Lower leg skin (tissue), 3 donors: ENCODE data around the gene SPATA25.

ENCODE experiments used
- POLR2A ChIP-seq, 2 donors: fragments of 450-650 bp; IDR thresholded peaks; one replicate each; pipeline ENCODE4 v1.6.1; 2016 to 2017; ENCODE audit warnings: antibody characterized with exemption in 2 of 2, mild to moderate bottlenecking in 1 of 2, moderate library complexity in 1 of 2
- TF ChIP-seq, protein P1 (sequence below), 3 donors: fragments of 450-650 bp; IDR thresholded peaks; one replicate each; pipeline ENCODE4 v1.5.1; 2016; ENCODE audit warnings: antibody characterized with exemption in 3 of 3, mild to moderate bottlenecking in 3 of 3, moderate library complexity in 2 of 3

DNA sequence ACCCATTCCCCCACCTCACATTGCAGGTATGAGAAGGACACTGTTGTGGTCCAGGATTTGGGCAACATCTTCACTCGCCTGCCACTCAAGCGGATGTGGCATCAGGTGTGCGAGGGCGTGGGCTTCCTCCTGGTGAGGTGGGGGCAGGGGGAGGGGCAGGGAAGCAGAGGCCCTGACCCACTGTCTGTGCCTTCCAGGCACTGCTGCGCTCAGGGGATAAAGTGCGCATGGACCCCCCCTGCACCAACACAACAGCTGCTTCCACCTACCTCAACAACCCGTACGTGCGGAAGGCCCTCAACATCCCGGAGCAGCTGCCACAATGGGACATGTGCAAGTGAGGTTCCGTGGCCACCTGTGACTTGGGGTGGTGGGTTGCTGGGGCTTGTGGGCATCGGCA is 7.4 kb upstream of the SPATA25 start:
- TF ChIP-seq POLR2A (IDR thresholded peaks at IDR 0.05), result no peak
- TF ChIP-seq, protein P1, sequence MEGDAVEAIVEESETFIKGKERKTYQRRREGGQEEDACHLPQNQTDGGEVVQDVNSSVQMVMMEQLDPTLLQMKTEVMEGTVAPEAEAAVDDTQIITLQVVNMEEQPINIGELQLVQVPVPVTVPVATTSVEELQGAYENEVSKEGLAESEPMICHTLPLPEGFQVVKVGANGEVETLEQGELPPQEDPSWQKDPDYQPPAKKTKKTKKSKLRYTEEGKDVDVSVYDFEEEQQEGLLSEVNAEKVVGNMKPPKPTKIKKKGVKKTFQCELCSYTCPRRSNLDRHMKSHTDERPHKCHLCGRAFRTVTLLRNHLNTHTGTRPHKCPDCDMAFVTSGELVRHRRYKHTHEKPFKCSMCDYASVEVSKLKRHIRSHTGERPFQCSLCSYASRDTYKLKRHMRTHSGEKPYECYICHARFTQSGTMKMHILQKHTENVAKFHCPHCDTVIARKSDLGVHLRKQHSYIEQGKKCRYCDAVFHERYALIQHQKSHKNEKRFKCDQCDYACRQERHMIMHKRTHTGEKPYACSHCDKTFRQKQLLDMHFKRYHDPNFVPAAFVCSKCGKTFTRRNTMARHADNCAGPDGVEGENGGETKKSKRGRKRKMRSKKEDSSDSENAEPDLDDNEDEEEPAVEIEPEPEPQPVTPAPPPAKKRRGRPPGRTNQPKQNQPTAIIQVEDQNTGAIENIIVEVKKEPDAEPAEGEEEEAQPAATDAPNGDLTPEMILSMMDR (IDR thresholded peaks at IDR 0.05), result no peak
